Measurements from ENCODE around the gene TRPM1. TPM values are rescaled to one million over a fixed set of nuclear protein-coding genes. Genes with fewer than 3 reads are reported as not detected.

Gene TRPM1
- total RNA-seq, 2 experiments from 2014 or later: not detected

GRCh38 chr15:31069360-31070000 is 32.0 kb downstream of the TRPM1 start:
- CTCF ChIA-PET: no interaction called here
- no peaks in the 10 kb centered on the region for H3K36me3 Mint-ChIP-seq (ENCODE audit: low read depth)
- no peaks in the 10 kb centered on the region for H3K9me3 Mint-ChIP-seq
- no peaks in the 10 kb centered on the region for H3K4me1 Mint-ChIP-seq
- H3K27ac Mint-ChIP-seq: no peak overlapping the region
- H3K4me3 Mint-ChIP-seq: no peak overlapping the region
- peaks cover 11% of the 10 kb centered on the region for H3K27me3 Mint-ChIP-seq
- DNase-seq: no peak
- POLR2A ChIA-PET: no interaction called here

GRCh38 chr15:31067890-31068603 is 33.5 kb downstream of the TRPM1 start:
- peaks cover 2% of the 10 kb centered on the region for H3K27me3 Mint-ChIP-seq
- CTCF ChIA-PET: interaction anchor here (0.7 kb wide), 1 partner anchor 10 kb away, joined by 3 read pairs; no protein-coding TSS in a partner anchor
- H3K36me3 Mint-ChIP-seq (ENCODE audit: low read depth): no peaks in the 10 kb centered on the region
- no peak overlapping the region for H3K4me3 Mint-ChIP-seq
- no peaks in the 10 kb centered on the region for H3K9me3 Mint-ChIP-seq
- no peak overlapping the region for H3K27ac Mint-ChIP-seq
- POLR2A ChIA-PET: no interaction called here
- no peak for DNase-seq
- no peaks in the 10 kb centered on the region for H3K4me1 Mint-ChIP-seq

- no peak overlapping the region for H3K4me3 Mint-ChIP-seq
- no peaks in the 10 kb centered on the region for H3K4me1 Mint-ChIP-seq
- POLR2A ChIA-PET: no interaction called here
- no peaks in the 10 kb centered on the region for H3K9me3 Mint-ChIP-seq
- CTCF ChIA-PET: no interaction called here
- peaks cover 4% of the 10 kb centered on the region for H3K27me3 Mint-ChIP-seq
- H3K36me3 Mint-ChIP-seq (ENCODE audit: low read depth): no peaks in the 10 kb centered on the region
- no peak overlapping the region for H3K27ac Mint-ChIP-seq
- DNase-seq: no peak
Measured at GRCh38 chr15:31065824-31066223, 35.7 kb downstream of the TRPM1 start.

GRCh38 chr15:31062911-31063310 is 38.6 kb downstream of the TRPM1 start:
- DNase-seq: no peak
- Mint-ChIP-seq H3K4me1 (no peaks in the 10 kb centered on the region), H3K27ac (no peak overlapping the region), H3K4me3 (no peak overlapping the region), H3K27me3 (peaks cover 13% of the 10 kb centered on the region), H3K36me3 (ENCODE audit: low read depth) (no peaks in the 10 kb centered on the region), H3K9me3 (no peaks in the 10 kb centered on the region)
- ChIA-PET CTCF (no interaction called here), POLR2A (no interaction called here)

GRCh38 chr15:31062310-31062847 is 39.1 kb downstream of the TRPM1 start:
- Mint-ChIP-seq H3K4me1 (no peaks in the 10 kb centered on the region), H3K36me3 (ENCODE audit: low read depth) (no peaks in the 10 kb centered on the region), H3K4me3 (no peak overlapping the region), H3K27ac (no peak overlapping the region), H3K9me3 (no peaks in the 10 kb centered on the region), H3K27me3 (peaks cover 18% of the 10 kb centered on the region)
- DNase-seq: no peak
- ChIA-PET POLR2A (no interaction called here), CTCF (no interaction called here)

GRCh38 chr15:31060429-31061140 is 40.9 kb downstream of the TRPM1 start:
- POLR2A ChIA-PET: no interaction called here
- H3K36me3 Mint-ChIP-seq (ENCODE audit: low read depth): no peaks in the 10 kb centered on the region
- no peaks in the 10 kb centered on the region for H3K9me3 Mint-ChIP-seq
- no peaks in the 10 kb centered on the region for H3K4me1 Mint-ChIP-seq
- peaks cover 34% of the 10 kb centered on the region for H3K27me3 Mint-ChIP-seq
- no peak overlapping the region for H3K27ac Mint-ChIP-seq
- H3K4me3 Mint-ChIP-seq: no peak overlapping the region
- DNase-seq: no peak
- CTCF ChIA-PET: no interaction called here

GRCh38 chr15:31058236-31058962 is 43.1 kb downstream of the TRPM1 start:
- CTCF ChIA-PET: no interaction called here
- no peaks in the 10 kb centered on the region for H3K36me3 Mint-ChIP-seq (ENCODE audit: low read depth)

GRCh38 chr15:31051496-31052080 is 49.9 kb downstream of the TRPM1 start:
- H3K27me3 Mint-ChIP-seq: peaks cover 20% of the 10 kb centered on the region
- H3K27ac Mint-ChIP-seq: no peak overlapping the region
- CTCF ChIA-PET: no interaction called here
- POLR2A ChIA-PET: no interaction called here
- no peak for DNase-seq
- no peaks in the 10 kb centered on the region for H3K9me3 Mint-ChIP-seq
- no peaks in the 10 kb centered on the region for H3K36me3 Mint-ChIP-seq (ENCODE audit: low read depth)
- H3K4me3 Mint-ChIP-seq: no peak overlapping the region
- peaks cover 5% of the 10 kb centered on the region for H3K4me1 Mint-ChIP-seq

More at GRCh38 chr15:31058236-31058962, 43.1 kb downstream of the TRPM1 start:
- Mint-ChIP-seq H3K27me3 (peaks cover 42% of the 10 kb centered on the region), H3K4me3 (no peak overlapping the region), H3K4me1 (no peaks in the 10 kb centered on the region), H3K9me3 (no peaks in the 10 kb centered on the region), H3K27ac (no peak overlapping the region)
- POLR2A ChIA-PET: no interaction called here
- DNase-seq: no peak

GRCh38 chr15:31050953-31051352 is 50.6 kb downstream of the TRPM1 start:
- H3K4me1 Mint-ChIP-seq: peaks cover 5% of the 10 kb centered on the region
- H3K27ac Mint-ChIP-seq: no peak overlapping the region
- ChIA-PET POLR2A (no interaction called here), CTCF (no interaction called here)
- no peaks in the 10 kb centered on the region for H3K9me3 Mint-ChIP-seq
- DNase-seq: no peak
- H3K4me3 Mint-ChIP-seq: no peak overlapping the region
- H3K27me3 Mint-ChIP-seq: peaks cover 18% of the 10 kb centered on the region
- no peaks in the 10 kb centered on the region for H3K36me3 Mint-ChIP-seq (ENCODE audit: low read depth)

- Mint-ChIP-seq H3K9me3 (no peaks in the 10 kb centered on the region), H3K4me1 (peaks cover 5% of the 10 kb centered on the region), H3K27ac (no peak overlapping the region), H3K36me3 (ENCODE audit: low read depth) (no peaks in the 10 kb centered on the region), H3K4me3 (no peak overlapping the region), H3K27me3 (peaks cover 13% of the 10 kb centered on the region)
- POLR2A ChIA-PET: no interaction called here
- DNase-seq: no peak
- CTCF ChIA-PET: no interaction called here
Measured at GRCh38 chr15:31049682-31050615, 51.6 kb downstream of the TRPM1 start.

- CTCF ChIA-PET: no interaction called here
- Mint-ChIP-seq H3K4me3 (no peak overlapping the region), H3K4me1 (peaks cover 5% of the 10 kb centered on the region), H3K9me3 (no peaks in the 10 kb centered on the region), H3K36me3 (ENCODE audit: low read depth) (no peaks in the 10 kb centered on the region), H3K27me3 (peaks cover 13% of the 10 kb centered on the region), H3K27ac (no peak overlapping the region)
- POLR2A ChIA-PET: no interaction called here
- no peak for DNase-seq
Measured at GRCh38 chr15:31049111-31049510, 52.4 kb downstream of the TRPM1 start.

- Mint-ChIP-seq H3K4me1 (peaks cover 5% of the 10 kb centered on the region), H3K9me3 (no peaks in the 10 kb centered on the region), H3K36me3 (ENCODE audit: low read depth) (no peaks in the 10 kb centered on the region), H3K4me3 (no peak overlapping the region), H3K27me3 (peaks cover 18% of the 10 kb centered on the region), H3K27ac (no peak overlapping the region)
- ChIA-PET CTCF (no interaction called here), POLR2A (no interaction called here)
- no peak for DNase-seq
Measured at GRCh38 chr15:31047437-31047836, 54.1 kb downstream of the TRPM1 start.
